IPS-20b (cell line): ENCODE measurements around the gene ZBED4.

Experiments used
- H3K27ac ChIP-seq: one replicate; pipeline ENCODE4 v1.5.1; 2013; ENCODE audit warnings: low read length
- H3K27me3 ChIP-seq: 2 replicates; pipeline ENCODE4 v1.6.1; 2013; ENCODE audit warnings: mild to moderate bottlenecking, low read length, inconsistent platforms; ENCODE audit not compliant: insufficient read depth
- H3K36me3 ChIP-seq: 2 replicates; pipeline ENCODE4 v1.6.1; 2013; ENCODE audit warnings: low read depth, mild to moderate bottlenecking, inconsistent platforms, low read length, moderate library complexity; ENCODE audit not compliant: insufficient read depth
- H3K4me1 ChIP-seq: 2 replicates; pipeline ENCODE4 v1.6.1; 2013; ENCODE audit warnings: mild to moderate bottlenecking, control low read depth, inconsistent platforms, low read length, moderate library complexity; ENCODE audit not compliant: insufficient read depth
- H3K4me3 ChIP-seq: 2 replicates; pipeline ENCODE4 v1.5.1; 2013; ENCODE audit warnings: mild to moderate bottlenecking, low read length, inconsistent platforms
- H3K9ac ChIP-seq: 2 replicates; pipeline ENCODE4 v1.6.1; 2013; ENCODE audit warnings: low read depth, mild to moderate bottlenecking, inconsistent platforms, low read length, moderate library complexity
- H3K9me3 ChIP-seq: 2 replicates; pipeline ENCODE4 v1.6.1; 2013; ENCODE audit warnings: mild to moderate bottlenecking, low read depth, low read length, inconsistent platforms; ENCODE audit not compliant: insufficient read depth

ZBED4 gene

DNA sequence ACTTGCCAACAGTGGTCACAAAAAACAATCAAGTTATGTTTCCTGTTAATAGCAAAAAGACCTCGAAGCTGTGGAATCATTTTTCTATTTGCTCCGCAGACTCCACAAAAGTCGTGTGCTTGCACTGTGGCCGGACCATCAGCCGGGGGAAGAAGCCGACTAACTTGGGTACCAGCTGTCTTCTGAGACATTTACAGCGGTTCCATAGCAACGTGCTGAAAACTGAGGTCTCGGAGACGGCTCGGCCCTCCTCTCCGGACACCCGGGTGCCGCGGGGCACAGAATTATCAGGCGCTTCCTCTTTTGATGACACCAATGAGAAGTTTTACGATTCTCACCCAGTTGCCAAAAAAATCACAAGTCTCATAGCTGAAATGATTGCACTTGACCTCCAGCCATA is 31.6 kb downstream of the ZBED4 start:
- Histone ChIP-seq H3K27me3 (no peaks in the 10 kb centered on the region), H3K36me3 (peaks cover 68% of the 10 kb centered on the region), H3K27ac (no peak overlapping the region), H3K4me3 (no peak overlapping the region), H3K9me3 (peaks cover 3% of the 10 kb centered on the region; the same call in 1 of the 2 replicates), H3K9ac (no peak overlapping the region), H3K4me1 (no peaks in the 10 kb centered on the region)

GRCh38 chr22:49885881-49886280 is 32.2 kb downstream of the ZBED4 start:
- peaks cover 3% of the 10 kb centered on the region; the same call in 1 of the 2 replicates for H3K9me3 ChIP-seq
- peaks cover 68% of the 10 kb centered on the region for H3K36me3 ChIP-seq
- H3K4me3 ChIP-seq, result no peak overlapping the region
- H3K27me3 ChIP-seq, result no peaks in the 10 kb centered on the region
- H3K4me1 ChIP-seq, result no peaks in the 10 kb centered on the region
- H3K9ac ChIP-seq, result no peak overlapping the region
- no peak overlapping the region for H3K27ac ChIP-seq

DNA sequence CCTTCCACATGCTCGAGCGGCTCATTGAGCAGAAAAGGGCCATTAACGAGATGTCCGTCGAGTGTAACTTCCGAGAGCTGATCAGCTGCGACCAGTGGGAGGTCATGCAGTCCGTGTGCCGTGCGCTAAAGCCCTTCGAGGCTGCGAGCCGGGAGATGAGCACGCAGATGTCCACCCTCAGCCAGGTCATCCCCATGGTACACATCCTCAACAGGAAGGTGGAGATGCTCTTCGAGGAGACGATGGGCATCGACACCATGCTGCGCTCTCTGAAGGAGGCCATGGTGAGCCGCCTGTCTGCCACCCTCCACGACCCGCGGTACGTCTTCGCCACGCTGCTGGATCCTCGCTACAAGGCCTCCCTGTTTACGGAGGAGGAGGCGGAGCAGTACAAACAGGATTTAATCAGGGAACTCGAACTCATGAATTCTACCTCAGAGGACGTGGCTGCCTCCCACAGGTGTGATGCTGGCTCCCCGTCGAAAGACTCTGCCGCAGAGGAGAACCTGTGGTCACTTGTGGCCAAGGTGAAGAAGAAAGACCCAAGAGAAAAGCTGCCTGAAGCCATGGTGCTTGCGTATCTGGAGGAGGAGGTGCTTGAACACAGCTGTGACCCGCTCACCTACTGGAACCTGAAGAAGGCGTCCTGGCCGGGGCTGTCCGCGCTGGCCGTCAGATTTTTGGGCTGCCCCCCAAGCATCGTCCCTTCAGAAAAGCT is 32.9 kb downstream of the ZBED4 start:
- H3K4me3 ChIP-seq, result no peak overlapping the region
- H3K9me3 ChIP-seq, result peaks cover 3% of the 10 kb centered on the region; the same call in 1 of the 2 replicates
- no peaks in the 10 kb centered on the region for H3K27me3 ChIP-seq
- no peak overlapping the region for H3K27ac ChIP-seq
- H3K9ac ChIP-seq, result no peak overlapping the region
- H3K36me3 ChIP-seq, result peaks cover 73% of the 10 kb centered on the region
- no peaks in the 10 kb centered on the region for H3K4me1 ChIP-seq

- Histone ChIP-seq H3K36me3 (peaks cover 73% of the 10 kb centered on the region), H3K27me3 (no peaks in the 10 kb centered on the region), H3K9ac (no peak overlapping the region), H3K27ac (no peak overlapping the region), H3K9me3 (peaks cover 3% of the 10 kb centered on the region; the same call in 1 of the 2 replicates), H3K4me1 (no peaks in the 10 kb centered on the region), H3K4me3 (no peak overlapping the region)
Observed at GRCh38 chr22:49887064-49887451, 33.4 kb downstream of the ZBED4 start.

- H3K4me3 ChIP-seq, result no peak overlapping the region
- H3K36me3 ChIP-seq, result peaks cover 80% of the 10 kb centered on the region
- H3K27ac ChIP-seq, result no peak overlapping the region
- no peaks in the 10 kb centered on the region for H3K4me1 ChIP-seq
- peaks cover 3% of the 10 kb centered on the region; the same call in 1 of the 2 replicates for H3K9me3 ChIP-seq
- no peaks in the 10 kb centered on the region for H3K27me3 ChIP-seq
- no peak overlapping the region for H3K9ac ChIP-seq
Observed at GRCh38 chr22:49887702-49888101, 34.1 kb downstream of the ZBED4 start.

- Histone ChIP-seq H3K9ac (no peak overlapping the region), H3K9me3 (peaks cover 3% of the 10 kb centered on the region; the same call in 1 of the 2 replicates), H3K27me3 (no peaks in the 10 kb centered on the region), H3K27ac (no peak overlapping the region), H3K4me1 (no peaks in the 10 kb centered on the region), H3K36me3 (peaks cover 69% of the 10 kb centered on the region), H3K4me3 (no peak overlapping the region)
Observed at GRCh38 chr22:49889071-49889470, 35.4 kb downstream of the ZBED4 start.

- Histone ChIP-seq H3K9ac (no peak overlapping the region), H3K4me3 (no peak overlapping the region), H3K36me3 (peaks cover 36% of the 10 kb centered on the region), H3K27ac (no peak overlapping the region), H3K4me1 (no peaks in the 10 kb centered on the region), H3K9me3 (peaks cover 3% of the 10 kb centered on the region), H3K27me3 (no peaks in the 10 kb centered on the region)
Observed at GRCh38 chr22:49892226-49892899, 38.7 kb downstream of the ZBED4 start.

DNA sequence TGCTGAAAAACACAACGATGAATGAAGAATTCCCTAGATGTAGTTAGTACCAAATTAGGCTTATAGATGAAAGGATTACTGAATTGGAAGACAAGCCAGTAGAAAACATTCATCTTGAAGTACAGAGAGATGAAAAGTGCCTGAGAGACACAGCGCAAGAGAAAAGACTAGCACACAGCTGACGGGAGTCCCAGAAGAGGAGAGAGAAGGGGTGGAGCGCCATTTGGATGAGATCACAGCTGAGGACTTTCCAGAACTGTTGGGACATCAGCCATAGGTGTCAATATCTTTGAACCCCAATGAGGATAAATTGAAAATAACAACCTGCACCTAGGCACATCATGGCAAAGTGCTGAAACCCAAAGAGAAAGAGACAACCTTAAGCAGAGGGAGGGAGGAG is 39.4 kb downstream of the ZBED4 start:
- H3K27ac ChIP-seq, result no peak overlapping the region
- no peak overlapping the region for H3K9ac ChIP-seq
- no peak overlapping the region for H3K4me3 ChIP-seq
- peaks cover 3% of the 10 kb centered on the region for H3K9me3 ChIP-seq
- no peaks in the 10 kb centered on the region for H3K4me1 ChIP-seq
- no peaks in the 10 kb centered on the region for H3K27me3 ChIP-seq
- H3K36me3 ChIP-seq, result peaks cover 30% of the 10 kb centered on the region

GRCh38 chr22:49894322-49895054 is 40.8 kb downstream of the ZBED4 start:
- H3K27me3 ChIP-seq, result no peaks in the 10 kb centered on the region
- H3K36me3 ChIP-seq, result peaks cover 15% of the 10 kb centered on the region
- peaks cover 2% of the 10 kb centered on the region for H3K9me3 ChIP-seq
- H3K4me1 ChIP-seq, result no peaks in the 10 kb centered on the region
- H3K4me3 ChIP-seq, result no peak overlapping the region
- no peak overlapping the region for H3K27ac ChIP-seq
- no peak overlapping the region for H3K9ac ChIP-seq

GRCh38 chr22:49896201-49896600 is 42.6 kb downstream of the ZBED4 start:
- Histone ChIP-seq H3K27ac (no peak overlapping the region), H3K4me1 (no peaks in the 10 kb centered on the region), H3K9me3 (no peaks in the 10 kb centered on the region; the same call in 1 of the 2 replicates), H3K4me3 (no peak overlapping the region), H3K36me3 (peaks cover 15% of the 10 kb centered on the region), H3K27me3 (no peaks in the 10 kb centered on the region), H3K9ac (no peak overlapping the region)

GRCh38 chr22:49897015-49897684 is 43.5 kb downstream of the ZBED4 start:
- H3K9me3 ChIP-seq, result no peaks in the 10 kb centered on the region; the same call in none of the 2 replicates
- H3K4me1 ChIP-seq, result no peaks in the 10 kb centered on the region
- no peaks in the 10 kb centered on the region for H3K27me3 ChIP-seq
- H3K9ac ChIP-seq, result no peak overlapping the region
- no peak overlapping the region for H3K4me3 ChIP-seq
- peaks cover 20% of the 10 kb centered on the region for H3K36me3 ChIP-seq
- no peak overlapping the region for H3K27ac ChIP-seq
